ENCODE results near the gene LRP11. TPM values are rescaled to one million over a fixed set of nuclear protein-coding genes. Genes with fewer than 3 reads are reported as not detected.
"Not testable (repeated sequence)": the region's sequence is repeated elsewhere in the genome, so short reads cannot be mapped to it uniquely, and the experiment has no call there.

LRP11 gene, protein sequence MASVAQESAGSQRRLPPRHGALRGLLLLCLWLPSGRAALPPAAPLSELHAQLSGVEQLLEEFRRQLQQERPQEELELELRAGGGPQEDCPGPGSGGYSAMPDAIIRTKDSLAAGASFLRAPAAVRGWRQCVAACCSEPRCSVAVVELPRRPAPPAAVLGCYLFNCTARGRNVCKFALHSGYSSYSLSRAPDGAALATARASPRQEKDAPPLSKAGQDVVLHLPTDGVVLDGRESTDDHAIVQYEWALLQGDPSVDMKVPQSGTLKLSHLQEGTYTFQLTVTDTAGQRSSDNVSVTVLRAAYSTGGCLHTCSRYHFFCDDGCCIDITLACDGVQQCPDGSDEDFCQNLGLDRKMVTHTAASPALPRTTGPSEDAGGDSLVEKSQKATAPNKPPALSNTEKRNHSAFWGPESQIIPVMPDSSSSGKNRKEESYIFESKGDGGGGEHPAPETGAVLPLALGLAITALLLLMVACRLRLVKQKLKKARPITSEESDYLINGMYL
- 10 to 100 TPM in 8 of 9 donors, 1 to 10 TPM in 1; 7.8 to 59.9 (median 44.0) TPM for total RNA-seq
- 10 to 100 TPM in 1 of 3 donors, 1 to 10 TPM in 2; 2.6 to 65.1 (median 9.7) TPM for polyA plus RNA-seq
- long read RNA-seq, donor 1, partial matches to known transcripts = 0 of 3 reads
- long read RNA-seq, donor 1, other reads (novel, unspliced or antisense) = 0 of 3 reads
- long read RNA-seq, donor 2 = 0 reads
- long read RNA-seq, donor 3 = 0 reads
- long read RNA-seq, donor 4, partial matches to known transcripts = 1 of 4 reads
- long read RNA-seq, donor 4, other reads (novel, unspliced or antisense) = 2 of 4 reads
- long read RNA-seq, donor 5, transcript LRP11-201 (7 exons, 3,260 nt) = major isoform, 47 of 61 reads
- long read RNA-seq, donor 5, partial matches to known transcripts = 0 of 61 reads
- long read RNA-seq, donor 5, other reads (novel, unspliced or antisense) = 12 of 61 reads
- long read RNA-seq, donor 6, partial matches to known transcripts = 1 of 4 reads
- long read RNA-seq, donor 6, other reads (novel, unspliced or antisense) = 2 of 4 reads
- long read RNA-seq, donor 7 = 0 reads
- long read RNA-seq, donor 8 = 0 reads
- long read RNA-seq, donor 9 = 0 reads
- long read RNA-seq, donor 10, partial matches to known transcripts = 0 of 1 reads
- long read RNA-seq, donor 10, other reads (novel, unspliced or antisense) = 0 of 1 reads

DNA sequence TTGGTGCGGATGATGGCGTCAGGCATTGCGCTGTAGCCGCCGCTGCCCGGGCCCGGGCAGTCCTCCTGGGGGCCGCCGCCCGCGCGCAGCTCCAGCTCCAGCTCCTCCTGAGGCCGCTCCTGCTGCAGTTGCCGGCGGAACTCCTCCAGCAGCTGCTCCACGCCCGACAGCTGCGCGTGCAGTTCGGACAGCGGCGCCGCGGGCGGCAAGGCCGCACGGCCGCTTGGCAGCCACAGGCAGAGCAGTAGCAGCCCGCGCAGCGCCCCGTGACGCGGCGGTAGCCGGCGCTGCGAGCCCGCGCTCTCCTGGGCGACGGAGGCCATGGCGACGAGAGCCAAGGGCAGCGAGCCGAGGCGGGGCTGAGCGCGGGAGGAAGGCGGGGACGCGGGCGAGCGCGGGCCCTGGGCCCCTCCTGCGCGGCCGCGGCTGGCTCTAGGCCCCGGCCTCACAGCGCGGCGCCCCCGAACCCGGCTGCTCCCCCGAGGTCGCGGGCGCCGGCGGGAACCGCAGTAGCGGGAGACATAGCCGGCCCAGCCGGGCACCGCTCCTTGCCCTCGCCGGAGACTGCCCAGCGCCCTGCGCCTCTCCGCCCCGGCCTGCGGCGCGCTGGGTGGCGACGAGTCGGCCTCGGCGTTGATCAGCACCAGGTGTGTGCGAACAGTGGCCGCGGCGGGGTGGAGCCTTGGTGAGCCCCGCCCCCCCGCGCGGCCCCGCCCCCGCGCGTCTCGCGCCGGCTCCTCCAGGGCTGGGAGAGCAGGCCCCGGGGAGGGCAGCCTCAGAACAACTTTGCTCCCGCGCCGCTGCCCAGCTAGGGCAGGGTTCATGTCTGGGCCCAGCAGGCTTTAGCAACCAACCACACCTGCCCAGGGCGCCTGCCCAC lies at the start of gene LRP11:
Gene LRP11 (minus strand): TSS at position 662 of the 880 bp plus-strand sequence. CDS start 339 bp downstream, at position 323.
- H3K9me3 ChIP-seq (replicated peaks in 1 of 3) = no peaks in the 10 kb centered on the region
- WGBS, 4 donors = 0% methylated on average over 3 to 110 of the region's 110 CpGs
- TF ChIP-seq, protein P1, sequence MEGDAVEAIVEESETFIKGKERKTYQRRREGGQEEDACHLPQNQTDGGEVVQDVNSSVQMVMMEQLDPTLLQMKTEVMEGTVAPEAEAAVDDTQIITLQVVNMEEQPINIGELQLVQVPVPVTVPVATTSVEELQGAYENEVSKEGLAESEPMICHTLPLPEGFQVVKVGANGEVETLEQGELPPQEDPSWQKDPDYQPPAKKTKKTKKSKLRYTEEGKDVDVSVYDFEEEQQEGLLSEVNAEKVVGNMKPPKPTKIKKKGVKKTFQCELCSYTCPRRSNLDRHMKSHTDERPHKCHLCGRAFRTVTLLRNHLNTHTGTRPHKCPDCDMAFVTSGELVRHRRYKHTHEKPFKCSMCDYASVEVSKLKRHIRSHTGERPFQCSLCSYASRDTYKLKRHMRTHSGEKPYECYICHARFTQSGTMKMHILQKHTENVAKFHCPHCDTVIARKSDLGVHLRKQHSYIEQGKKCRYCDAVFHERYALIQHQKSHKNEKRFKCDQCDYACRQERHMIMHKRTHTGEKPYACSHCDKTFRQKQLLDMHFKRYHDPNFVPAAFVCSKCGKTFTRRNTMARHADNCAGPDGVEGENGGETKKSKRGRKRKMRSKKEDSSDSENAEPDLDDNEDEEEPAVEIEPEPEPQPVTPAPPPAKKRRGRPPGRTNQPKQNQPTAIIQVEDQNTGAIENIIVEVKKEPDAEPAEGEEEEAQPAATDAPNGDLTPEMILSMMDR (IDR thresholded peaks at IDR 0.05) = no peak
- peak; percentile 68 to 87 for TF ChIP-seq POLR2A (IDR thresholded peaks at IDR 0.05)
- DNase-seq = peak; percentile 85 to 96 (median 90)
- H3K27me3 ChIP-seq = no peaks in the 10 kb centered on the region
- no peaks in the 10 kb centered on the region for H3K36me3 ChIP-seq (replicated peaks in 1 of 2)
- peak within 1 kb of the TSS; percentile 12 to 85 (median 56) for H3K4me3 ChIP-seq
- H3K27ac ChIP-seq = peak within 1 kb of the TSS; percentile 87 to 98 (median 91)
- peaks cover 3 to 25% of the 10 kb centered on the region in 2 donors for H3K4me1 ChIP-seq (replicated peaks in 1 of 2)
- intact Hi-C loops (cut with DNase I) = loop anchor here (10.0 kb wide), 1 partner anchor 61 kb away; the partner anchor contains the start of gene RAET1G (in 2 of the 2)

DNA sequence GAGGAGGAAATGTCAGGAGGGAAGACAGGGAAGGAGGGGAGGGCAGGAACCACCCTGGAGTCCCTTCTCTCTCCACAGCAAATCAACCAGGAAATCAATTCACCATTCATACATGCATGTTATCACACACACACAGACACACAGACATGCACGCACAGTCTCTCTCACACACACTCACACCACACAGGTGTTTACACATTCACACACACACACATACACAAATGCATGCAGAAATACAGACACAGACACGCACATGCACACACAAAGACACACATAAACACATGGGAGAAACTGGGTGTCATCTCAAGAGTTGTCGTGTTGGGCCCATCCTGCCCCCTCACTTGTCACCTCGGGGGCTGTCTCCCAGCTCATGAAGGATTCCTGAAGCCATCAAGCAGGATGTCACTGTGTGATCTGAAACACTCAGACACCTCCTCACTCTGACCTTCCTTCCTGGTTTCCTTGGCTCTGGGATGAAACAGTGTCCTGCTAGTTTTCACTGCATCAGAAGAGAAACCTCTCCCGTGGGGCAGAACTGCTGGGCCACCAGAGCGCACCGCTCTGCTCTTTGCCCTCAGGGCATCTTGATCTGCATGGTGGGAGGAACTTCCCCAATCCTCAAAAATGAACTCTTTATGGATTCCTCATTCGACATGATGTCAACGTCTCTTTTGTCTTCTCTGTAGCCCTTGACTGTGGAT lies 49.5 kb upstream of the LRP11 start:
- DNase-seq = peak in 1 of 7 donors; percentile 42
- Histone ChIP-seq H3K4me1 (replicated peaks in 1 of 2) (no peaks in the 10 kb centered on the region), H3K27ac (no peak overlapping the region), H3K9me3 (replicated peaks in 1 of 3) (no peaks in the 10 kb centered on the region), H3K36me3 (replicated peaks in 1 of 2) (no peaks in the 10 kb centered on the region), H3K27me3 (no peaks in the 10 kb centered on the region), H3K4me3 (no peak overlapping the region)
- TF ChIP-seq POLR2A (IDR thresholded peaks at IDR 0.05) = no peak
- TF ChIP-seq, protein P1 (IDR thresholded peaks at IDR 0.05) = no peak
- 72 to 80% (median 75%) methylated on average over 9 of the region's 9 CpGs for WGBS, 4 donors
- intact Hi-C loops (cut with DNase I) = no loop called here

DNA sequence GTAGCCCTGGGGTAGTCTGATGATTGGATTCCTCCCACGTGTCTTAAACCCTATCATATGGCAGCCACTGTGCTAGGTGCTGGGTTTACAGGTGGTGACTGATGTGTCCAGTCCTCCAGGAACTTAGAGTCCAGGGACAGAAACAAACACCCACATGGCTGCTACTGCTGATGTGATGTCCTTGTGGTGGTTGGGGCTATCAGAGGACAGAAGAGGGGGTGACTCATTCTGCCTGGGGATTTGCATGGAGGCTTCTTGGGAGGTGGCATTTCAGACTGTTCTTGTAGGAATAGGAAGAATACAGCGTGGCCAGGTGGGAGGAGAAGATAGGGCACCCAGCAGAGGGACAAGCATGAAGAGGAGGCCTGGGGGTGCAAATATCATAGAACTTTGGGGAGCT lies 48.9 kb upstream of the LRP11 start:
- peak in 5 of 7 donors; percentile 40 to 56 (median 49) for DNase-seq
- Histone ChIP-seq H3K36me3 (replicated peaks in 1 of 2) (no peaks in the 10 kb centered on the region), H3K27me3 (no peaks in the 10 kb centered on the region), H3K4me3 (no peak overlapping the region), H3K27ac (no peak overlapping the region), H3K9me3 (replicated peaks in 1 of 3) (no peaks in the 10 kb centered on the region), H3K4me1 (replicated peaks in 1 of 2) (no peaks in the 10 kb centered on the region)
- no peak for TF ChIP-seq POLR2A (IDR thresholded peaks at IDR 0.05)
- TF ChIP-seq, protein P1 (IDR thresholded peaks at IDR 0.05) = no peak
- 54 to 69% (median 63%) methylated on average over 2 of the region's 2 CpGs for WGBS, 4 donors
- intact Hi-C loops (cut with DNase I) = no loop called here

DNA sequence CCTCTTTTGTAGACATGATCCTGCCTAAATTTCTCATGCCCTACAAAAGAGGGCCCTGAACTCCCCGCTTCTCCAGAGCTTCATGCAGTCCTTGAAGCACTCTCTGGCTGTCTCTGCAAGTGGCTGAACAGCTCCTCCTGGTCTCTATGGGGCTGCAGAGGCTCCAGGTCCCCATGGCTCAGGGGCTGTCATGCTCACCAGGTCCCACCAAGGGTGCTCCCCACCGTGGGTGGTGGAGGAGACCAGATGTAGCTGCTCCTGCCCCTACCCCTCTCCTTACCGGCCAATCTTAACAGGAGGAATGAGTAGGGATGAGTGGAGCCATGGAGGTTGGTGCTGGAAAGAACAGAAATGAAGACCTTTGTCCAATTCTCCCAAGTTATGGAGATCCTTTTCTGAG lies 48.5 kb upstream of the LRP11 start:
- H3K36me3 ChIP-seq (replicated peaks in 1 of 2); intact Hi-C loops (cut with DNase I); DNase-seq; H3K9me3 ChIP-seq (replicated peaks in 1 of 3); H3K4me3 ChIP-seq; H3K4me1 ChIP-seq (replicated peaks in 1 of 2); H3K27ac ChIP-seq; H3K27me3 ChIP-seq: not testable (repeated sequence)
- 86 to 100% (median 94%) methylated on average over 2 to 3 of the region's 3 CpGs for WGBS, 4 donors

Data from adrenal gland (tissue), 19 donors.